Testis (tissue), 3 donors: ENCODE results near the gene DTNB. TPM values are rescaled to one million over a fixed set of nuclear protein-coding genes. Genes with fewer than 3 reads are reported as not detected.
A peak's percentile ranks its signal among the peaks of the same experiment; 100 is the strongest.

Source experiments
- DNase-seq: peaks from one replicate; pipeline ENCODE4 v3.0.0-alpha.2; 2019
- H3K27ac ChIP-seq, 2 donors: fragments of 200-600 bp; sonication (generic); one replicate each; pipeline ENCODE4 v1.5.1; 2019
- H3K27me3 ChIP-seq: fragments of 200-600 bp; sonication (generic); one replicate; pipeline ENCODE4 v1.5.1; 2019
- H3K36me3 ChIP-seq: fragments of 200-600 bp; sonication (generic); one replicate; pipeline ENCODE4 v1.5.1; 2017; ENCODE audit warnings: low read depth; ENCODE audit errors: missing control alignments
- H3K4me1 ChIP-seq: fragments of 200-600 bp; sonication (generic); one replicate; pipeline ENCODE4 v1.5.1; 2019
- H3K4me3 ChIP-seq, 2 donors: fragments of 200-600 bp; sonication (generic); one replicate each; pipeline ENCODE4 v1.5.1; 2017 to 2019
- H3K9me3 ChIP-seq: fragments of 200-600 bp; sonication (generic); one replicate; pipeline ENCODE4 v1.5.1; 2017
- POLR2A ChIP-seq: fragments of 450-650 bp; IDR thresholded peaks from one replicate; pipeline ENCODE4 v1.6.1; 2017; ENCODE audit warnings: antibody characterized with exemption, mild to moderate bottlenecking, moderate library complexity
- WGBS, 2 donors: methylation state at CpG; one replicate each; pipeline ENCODE4 v1.1.5; 2018; 5-methylcytosine and 5-hydroxymethylcytosine counted together
- intact Hi-C: fragments of 100-400 bp; cut with DNase I; formaldehyde crosslinking; loops from one replicate; pipeline ENCODE4 v1.15.1; 2023; ENCODE audit warnings: low total_unique reads
- polyA plus RNA-seq: library from polyadenylated mRNA; stranded (reverse); fragments of 350-450 nt; fragmentation: Illumina TruSeq; extraction: RNeasy Lipid Tissue Mini Kit (QIAGEN cat#74804); gene quantifications from one replicate; pipeline ENCODE4 v1.2.3, GENCODE V29; 2014; ENCODE audit warnings: low read depth, low replicate concordance; ENCODE audit not compliant: insufficient read depth
- total RNA-seq, 2 donors: library from RNA; depleted of rRNA; stranded (reverse); fragments of >200 nt; gene quantifications; one replicate each; pipeline ENCODE4 v1.2.3, GENCODE V29; 2016
- TF ChIP-seq, protein P1 (sequence below), 3 experiments: fragments of 450-650 bp in 2 of 3; fragments of 200-600 bp in 1 of 3; sonication (generic) in 1 of 3; IDR thresholded peaks; one replicate each; pipeline ENCODE4 v1.5.1; 2016 to 2019; ENCODE audit warnings: antibody characterized with exemption in 3 of 3, mild to moderate bottlenecking in 2 of 3, moderate library complexity in 1 of 3

Gene DTNB
- total and polyA plus RNA-seq, 3 donors from 2014 or later: 21.9 to 47.3 (median 45.1) TPM

GRCh38 chr2:25379535-25379934 is 293.8 kb downstream of the DTNB start:
- Histone ChIP-seq H3K27me3 (no peaks in the 10 kb centered on the region), H3K27ac (no peak overlapping the region), H3K36me3 (no peaks in the 10 kb centered on the region), H3K4me1 (peaks cover 19% of the 10 kb centered on the region), H3K9me3 (no peaks in the 10 kb centered on the region), H3K4me3 (no peak overlapping the region)
- TF ChIP-seq POLR2A: no peak
- TF ChIP-seq, protein P1, sequence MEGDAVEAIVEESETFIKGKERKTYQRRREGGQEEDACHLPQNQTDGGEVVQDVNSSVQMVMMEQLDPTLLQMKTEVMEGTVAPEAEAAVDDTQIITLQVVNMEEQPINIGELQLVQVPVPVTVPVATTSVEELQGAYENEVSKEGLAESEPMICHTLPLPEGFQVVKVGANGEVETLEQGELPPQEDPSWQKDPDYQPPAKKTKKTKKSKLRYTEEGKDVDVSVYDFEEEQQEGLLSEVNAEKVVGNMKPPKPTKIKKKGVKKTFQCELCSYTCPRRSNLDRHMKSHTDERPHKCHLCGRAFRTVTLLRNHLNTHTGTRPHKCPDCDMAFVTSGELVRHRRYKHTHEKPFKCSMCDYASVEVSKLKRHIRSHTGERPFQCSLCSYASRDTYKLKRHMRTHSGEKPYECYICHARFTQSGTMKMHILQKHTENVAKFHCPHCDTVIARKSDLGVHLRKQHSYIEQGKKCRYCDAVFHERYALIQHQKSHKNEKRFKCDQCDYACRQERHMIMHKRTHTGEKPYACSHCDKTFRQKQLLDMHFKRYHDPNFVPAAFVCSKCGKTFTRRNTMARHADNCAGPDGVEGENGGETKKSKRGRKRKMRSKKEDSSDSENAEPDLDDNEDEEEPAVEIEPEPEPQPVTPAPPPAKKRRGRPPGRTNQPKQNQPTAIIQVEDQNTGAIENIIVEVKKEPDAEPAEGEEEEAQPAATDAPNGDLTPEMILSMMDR (IDR thresholded peaks at IDR 0.05): no peak
- WGBS, 2 donors: 86 to 92% methylated on average over 6 of the region's 6 CpGs
- peak; percentile 12 for DNase-seq
- intact Hi-C loops: no loop called here

DNA sequence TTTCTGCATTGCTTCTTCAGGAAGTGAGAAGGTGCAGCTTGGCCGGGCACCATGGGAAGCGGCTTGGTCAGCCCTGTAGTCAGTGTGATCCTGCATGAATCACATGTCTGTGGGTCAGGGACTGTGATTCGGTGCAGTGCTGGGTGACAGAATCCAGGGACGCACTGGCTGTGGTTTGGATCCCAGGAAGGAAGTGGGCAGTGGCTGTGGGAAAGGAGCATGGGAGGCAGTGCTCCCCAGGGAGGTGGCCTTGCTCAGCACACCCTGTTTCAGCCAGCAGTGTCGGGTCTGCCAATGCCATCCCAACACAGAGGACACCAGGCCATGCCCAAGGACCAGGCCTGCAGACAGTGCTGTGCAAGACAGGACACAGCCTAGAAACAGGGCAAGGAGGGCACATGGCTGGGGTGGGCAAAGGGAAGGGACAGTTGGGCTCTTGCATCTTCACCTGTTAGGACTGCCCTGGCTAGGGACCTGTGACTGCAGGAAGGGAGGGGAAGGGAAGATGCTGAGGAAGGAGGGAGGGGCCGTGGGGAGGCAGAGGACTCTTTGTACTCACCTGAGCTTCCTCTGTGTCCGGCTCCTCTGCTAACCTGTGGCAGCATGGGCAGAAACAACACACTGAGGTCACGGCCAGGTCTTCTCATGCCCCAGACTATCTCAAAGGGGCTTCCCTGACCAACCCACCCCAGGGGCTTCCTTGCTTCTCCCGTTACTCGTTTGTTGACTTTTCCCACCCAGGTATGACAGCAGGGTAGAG is 294.5 kb downstream of the DTNB start:
- Histone ChIP-seq H3K4me3 (no peak overlapping the region), H3K4me1 (peaks cover 19% of the 10 kb centered on the region), H3K27me3 (no peaks in the 10 kb centered on the region), H3K9me3 (no peaks in the 10 kb centered on the region), H3K27ac (no peak overlapping the region), H3K36me3 (no peaks in the 10 kb centered on the region)
- peak; percentile 15 for DNase-seq
- 78 to 90% methylated on average over 9 to 10 of the region's 10 CpGs for WGBS, 2 donors
- intact Hi-C loops: no loop called here
- TF ChIP-seq POLR2A: no peak
- TF ChIP-seq, protein P1 (IDR thresholded peaks at IDR 0.05): no peak

DNA sequence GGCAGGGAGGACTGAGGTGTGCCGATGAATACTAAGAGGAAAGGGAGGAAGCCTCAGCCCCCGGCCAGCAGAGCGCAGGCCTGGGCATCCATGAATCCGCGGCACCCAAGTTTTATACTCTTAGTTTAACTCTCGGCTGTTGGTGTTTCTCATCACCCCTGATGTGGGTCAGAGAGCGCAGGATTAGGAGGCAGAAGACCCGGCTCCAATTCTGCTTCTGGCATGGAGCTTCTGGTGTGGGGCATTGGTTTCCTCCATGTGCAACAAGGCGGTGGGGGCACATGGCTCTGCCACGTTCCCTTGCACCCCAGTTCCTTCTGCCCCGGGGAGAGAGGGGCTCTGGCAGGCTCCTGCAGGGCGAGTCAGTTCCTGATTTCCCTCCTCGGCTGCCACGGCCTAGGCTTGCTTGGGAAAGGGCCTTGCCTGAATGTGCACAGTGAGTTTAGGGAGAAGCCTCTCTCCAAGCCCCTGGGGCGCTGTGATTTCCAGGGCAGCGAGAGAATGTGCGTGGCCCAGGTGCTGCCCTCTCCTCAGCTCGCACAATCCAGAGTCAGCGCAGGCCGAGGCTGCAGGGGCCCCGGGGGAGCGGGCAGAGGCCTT is 295.5 kb downstream of the DTNB start:
- H3K27me3 ChIP-seq: no peaks in the 10 kb centered on the region
- WGBS, 2 donors: 69 to 77% methylated on average over 22 of the region's 22 CpGs
- H3K36me3 ChIP-seq: no peaks in the 10 kb centered on the region
- no peak overlapping the region for H3K27ac ChIP-seq
- intact Hi-C loops: no loop called here
- peaks cover 19% of the 10 kb centered on the region for H3K4me1 ChIP-seq
- no peak overlapping the region for H3K4me3 ChIP-seq
- TF ChIP-seq, protein P1 (IDR thresholded peaks at IDR 0.05): no peak
- DNase-seq: peak; percentile 14
- H3K9me3 ChIP-seq: no peaks in the 10 kb centered on the region

DNA sequence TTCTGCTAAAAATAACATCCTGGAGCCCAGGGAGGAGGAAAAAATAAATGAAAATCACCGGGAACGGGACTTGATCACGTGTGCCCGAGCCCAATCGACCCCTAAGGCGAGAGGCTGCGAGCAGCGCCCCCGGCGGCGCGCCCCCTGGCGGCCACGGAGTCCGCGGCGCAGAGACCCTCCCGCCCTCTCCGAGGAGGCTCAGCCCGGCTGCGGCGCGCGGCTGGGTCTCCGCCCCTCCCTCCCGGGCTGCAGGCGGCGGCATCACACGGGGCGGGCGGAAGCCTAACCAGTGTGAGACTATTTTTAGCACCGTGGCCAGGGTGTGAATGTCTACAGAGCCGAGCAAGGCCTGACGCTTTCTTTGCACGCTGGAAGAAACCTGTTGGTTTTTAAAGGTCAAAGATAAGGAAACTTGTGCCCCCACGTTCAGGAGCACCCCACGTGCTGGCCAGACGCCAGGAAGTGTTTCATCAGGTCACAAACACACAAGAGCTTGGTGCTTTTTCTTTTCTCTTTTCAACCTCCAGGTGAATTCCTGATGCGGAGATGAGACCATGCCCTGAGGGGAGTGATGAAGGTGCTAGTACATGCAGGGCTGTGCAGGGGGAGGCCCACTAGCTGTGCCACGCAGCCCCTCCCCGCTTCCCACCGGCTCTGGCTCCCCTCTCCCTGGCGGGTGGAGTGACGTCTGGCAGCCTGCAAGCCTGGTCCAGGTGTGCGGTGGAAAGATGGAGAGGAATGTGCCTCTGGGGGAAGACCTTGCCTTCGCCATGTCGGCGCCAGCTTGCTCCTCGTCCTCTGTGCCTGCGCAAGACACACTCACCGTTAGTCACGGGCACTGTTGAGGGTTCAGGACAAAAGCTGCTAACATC is 296.4 kb downstream of the DTNB start:
- H3K4me3 ChIP-seq: peak overlapping the region; percentile 6 to 34
- TF ChIP-seq, protein P1 (IDR thresholded peaks at IDR 0.05): peak; percentile 90 to 98 (median 91)
- TF ChIP-seq POLR2A: no peak
- H3K27ac ChIP-seq: no peak overlapping the region
- no peaks in the 10 kb centered on the region for H3K9me3 ChIP-seq
- H3K27me3 ChIP-seq: no peaks in the 10 kb centered on the region
- intact Hi-C loops: no loop called here
- peaks cover 19% of the 10 kb centered on the region for H3K4me1 ChIP-seq
- peak; percentile 92 for DNase-seq
- 15 to 16% methylated on average over 37 to 52 of the region's 52 CpGs for WGBS, 2 donors
- H3K36me3 ChIP-seq: no peaks in the 10 kb centered on the region
